NCI-H1694 treated with DMSO at 0.1 percent for 48 hours (cell line): ENCODE data around the gene GMDS.
"Not testable (repeated sequence)": the region's sequence is repeated elsewhere in the genome, so short reads cannot be mapped to it uniquely, and the experiment has no call there.

Source experiments
- DNase-seq: peaks from one replicate; lab custom pipeline; 2025; lab: John Stamatoyannopoulos, UW

Gene GMDS

DNA sequence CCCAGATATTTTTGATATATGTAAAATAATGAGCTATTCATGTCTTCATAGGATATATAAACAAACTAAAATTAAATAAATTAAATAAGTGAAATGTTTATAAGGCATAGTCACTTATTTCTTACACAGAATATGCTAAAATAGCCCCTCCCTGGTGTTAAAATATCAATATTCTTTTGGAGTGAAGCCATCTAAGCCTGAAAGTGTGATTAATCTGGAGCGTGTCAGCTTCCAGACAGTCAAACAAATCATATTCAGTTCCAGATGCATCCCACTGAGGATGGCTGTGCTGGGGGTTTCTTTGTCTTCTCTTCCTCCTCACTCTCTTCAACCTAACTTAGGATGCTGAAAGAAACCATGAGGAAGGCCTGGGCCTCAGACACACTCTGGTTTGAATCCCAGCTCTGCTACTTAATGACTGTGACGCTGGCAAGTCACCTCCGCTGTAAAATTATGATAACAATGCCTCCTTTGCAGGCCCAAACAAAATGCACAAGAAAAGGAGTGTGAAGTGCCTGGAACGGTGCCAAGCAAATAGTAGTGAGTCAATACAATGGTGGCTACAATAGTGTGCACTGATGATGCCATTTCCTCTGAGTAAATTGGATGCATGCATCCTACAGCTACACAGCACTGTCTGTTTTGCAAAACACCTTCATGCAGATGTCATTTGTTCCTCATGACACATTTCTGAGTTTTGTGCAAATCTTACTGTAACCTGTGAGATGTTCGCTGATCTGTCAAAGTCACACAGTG lies 474.3 kb downstream of the GMDS start:
- DNase-seq = no peak

DNA sequence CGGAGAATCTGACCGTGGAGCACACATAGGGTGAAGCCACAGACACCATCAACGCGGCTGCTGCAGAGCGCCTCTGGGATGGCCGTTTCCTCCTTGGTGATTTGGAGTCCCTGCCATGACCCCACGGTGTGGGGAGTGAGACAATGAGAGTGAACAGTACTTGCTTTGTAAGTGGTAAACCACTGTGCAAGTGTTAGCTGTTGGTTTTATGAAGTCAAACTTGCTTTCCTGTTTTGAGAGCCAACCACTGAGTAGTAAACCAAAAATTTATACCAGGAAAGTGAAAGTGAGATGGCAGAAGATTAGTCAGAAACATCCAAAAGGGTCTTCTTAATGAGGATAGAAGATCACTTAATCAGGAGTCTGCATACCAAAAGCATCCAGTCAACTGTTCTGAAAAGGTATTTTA lies 475.0 kb downstream of the GMDS start:
- no peak for DNase-seq

DNA sequence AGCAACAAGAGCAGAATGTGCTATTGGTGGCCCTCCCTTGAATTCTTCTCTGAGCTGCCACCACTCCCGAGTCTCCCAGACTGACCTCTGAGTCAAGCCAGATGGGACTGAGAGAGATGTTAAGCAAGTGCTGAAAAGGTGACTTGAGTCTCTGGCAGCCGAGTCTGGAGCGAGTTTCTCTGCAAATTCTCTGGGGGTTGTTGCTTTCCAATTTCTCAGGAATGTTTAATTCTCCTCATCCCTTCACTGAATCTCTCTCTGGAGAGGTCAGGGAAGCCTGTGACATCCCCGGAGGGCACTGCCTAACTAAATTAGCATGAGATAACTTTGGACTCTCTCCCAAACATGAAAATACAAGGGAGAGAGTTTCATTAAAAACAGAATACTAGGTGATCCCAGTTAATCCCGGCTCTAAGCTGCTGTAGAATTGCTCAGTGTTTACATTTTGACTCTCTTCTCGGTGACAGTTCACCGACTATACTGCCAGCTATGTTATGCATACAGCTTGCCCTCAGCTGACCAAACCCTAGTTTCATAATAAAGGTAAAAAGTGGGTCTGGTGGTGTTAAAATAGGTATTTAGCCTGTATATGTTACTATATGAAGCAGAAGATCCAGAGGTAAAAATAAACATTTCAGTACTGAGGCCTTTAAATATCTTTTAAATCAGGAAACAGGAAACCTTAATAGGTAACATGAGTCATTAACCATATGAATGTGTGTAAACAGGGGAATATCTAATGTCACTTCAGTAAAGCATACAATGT lies 477.7 kb downstream of the GMDS start:
- no peak for DNase-seq

DNA sequence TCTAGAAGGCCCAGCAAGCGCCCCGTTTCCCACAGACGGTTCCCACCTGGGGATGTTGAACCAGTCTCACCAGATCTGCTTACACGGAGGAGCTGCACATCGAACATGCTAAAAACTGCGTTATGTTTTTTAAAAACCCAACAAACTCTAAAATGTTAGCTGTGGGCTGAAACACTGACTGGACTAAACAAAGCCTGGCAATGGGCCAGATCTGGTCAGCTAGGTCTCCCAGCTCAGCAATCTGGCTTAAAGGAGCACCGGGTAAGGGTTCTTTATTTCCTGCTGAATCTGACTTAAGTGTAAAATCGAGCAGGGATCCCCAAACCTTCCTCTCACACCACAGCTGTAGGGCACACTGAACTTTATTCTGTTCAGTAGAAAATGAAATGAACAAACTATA lies 478.8 kb downstream of the GMDS start:
- no peak for DNase-seq

DNA sequence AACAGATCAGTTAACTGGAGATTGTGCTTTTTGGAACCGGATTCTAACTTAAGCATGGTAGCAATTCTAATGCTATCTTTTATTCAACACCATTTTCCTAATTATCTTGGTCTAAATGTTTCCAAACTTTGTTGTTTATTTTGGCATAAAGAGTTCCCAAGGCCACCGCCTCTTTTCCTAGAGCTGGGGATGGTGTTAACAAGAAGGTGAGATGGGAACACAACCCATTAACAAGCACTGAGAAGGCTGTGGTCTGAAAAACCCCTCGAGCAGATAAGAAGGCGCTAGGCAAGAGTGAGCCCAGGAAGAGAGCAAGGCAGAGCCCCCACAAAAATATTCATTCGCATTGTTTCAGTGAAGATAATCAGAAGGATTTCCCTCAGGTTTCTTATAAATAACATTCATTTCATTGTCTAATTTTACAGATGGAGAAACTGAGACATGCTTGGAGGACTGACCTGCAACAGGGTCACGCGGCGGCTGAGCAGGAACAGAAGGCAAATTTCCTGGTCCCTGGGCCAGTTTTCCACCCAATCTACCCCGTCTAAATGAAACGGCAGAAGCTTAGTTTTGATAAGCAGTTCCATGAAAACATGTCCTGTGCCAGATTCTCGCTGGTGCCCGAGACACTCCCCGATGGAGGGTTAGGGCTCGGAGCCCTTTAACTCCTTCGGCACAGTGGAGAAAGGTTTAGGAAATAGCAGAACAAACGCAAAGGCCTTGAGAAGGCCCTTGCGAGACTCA lies 480.1 kb downstream of the GMDS start:
- DNase-seq = no peak

DNA sequence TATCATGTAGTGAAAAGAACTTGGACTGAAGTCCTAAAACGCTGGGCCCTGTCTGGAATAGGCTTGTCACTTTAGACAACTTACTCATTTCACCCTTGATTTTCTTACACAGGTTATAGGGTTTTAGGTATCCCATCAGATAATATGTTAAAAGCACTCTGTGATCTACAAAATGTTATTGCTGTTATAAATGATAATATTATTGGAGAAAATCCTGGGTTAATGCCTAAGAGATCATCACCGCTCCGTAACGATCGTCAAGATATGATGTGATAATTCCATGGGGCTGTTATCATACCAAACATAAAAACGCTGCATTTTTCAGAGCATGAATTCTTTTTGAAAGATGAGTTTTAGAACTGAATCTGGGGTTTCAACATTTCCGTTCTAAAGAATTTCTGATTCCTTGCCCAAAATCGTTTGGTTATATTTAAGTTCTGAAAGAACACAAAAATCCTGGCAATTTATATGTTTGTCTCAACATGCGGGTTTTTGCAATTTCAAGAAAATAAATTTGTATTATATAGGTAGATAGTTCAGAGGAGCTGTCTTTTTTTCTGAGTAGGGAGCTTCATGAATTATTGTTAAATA lies 480.9 kb downstream of the GMDS start:
- DNase-seq = no peak

DNA sequence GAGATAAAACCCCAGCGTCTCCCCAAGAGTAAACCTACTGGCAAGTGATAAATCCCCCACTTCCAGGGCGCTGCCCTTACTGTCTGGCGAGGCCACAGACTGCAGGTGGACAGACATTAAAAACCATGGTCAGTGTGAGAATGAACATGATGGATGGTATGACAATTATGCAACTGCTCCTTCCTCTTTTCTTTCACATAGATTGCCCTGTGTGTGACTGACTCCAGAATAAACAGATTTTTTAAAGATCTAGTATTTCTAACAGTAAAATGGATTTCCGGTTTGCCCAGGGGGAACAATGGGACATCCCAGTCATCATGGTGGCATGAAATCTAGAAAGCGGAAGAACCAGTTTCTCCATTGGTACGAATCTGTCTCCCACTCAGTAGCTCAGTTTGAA lies 482.0 kb downstream of the GMDS start:
- DNase-seq = no peak

DNA sequence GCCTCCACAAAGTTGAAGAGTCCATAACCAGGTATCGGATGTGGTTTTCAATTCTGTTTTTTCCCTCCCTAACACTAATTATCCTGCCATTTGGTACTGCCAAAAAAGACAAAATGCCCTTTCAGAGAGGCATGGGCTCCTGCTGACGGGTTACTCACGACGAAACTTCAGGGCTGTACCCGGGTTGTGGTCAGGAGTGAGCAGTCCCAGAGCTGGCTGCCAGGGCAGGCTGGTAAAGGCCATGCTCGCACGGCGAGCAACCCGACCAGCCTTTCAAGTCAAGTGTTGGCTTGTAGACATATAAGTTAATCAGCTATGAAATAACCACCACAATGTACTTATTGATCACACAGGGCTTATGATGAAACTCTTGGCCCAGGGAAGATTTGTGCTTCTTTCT lies 483.2 kb downstream of the GMDS start:
- DNase-seq = no peak

DNA sequence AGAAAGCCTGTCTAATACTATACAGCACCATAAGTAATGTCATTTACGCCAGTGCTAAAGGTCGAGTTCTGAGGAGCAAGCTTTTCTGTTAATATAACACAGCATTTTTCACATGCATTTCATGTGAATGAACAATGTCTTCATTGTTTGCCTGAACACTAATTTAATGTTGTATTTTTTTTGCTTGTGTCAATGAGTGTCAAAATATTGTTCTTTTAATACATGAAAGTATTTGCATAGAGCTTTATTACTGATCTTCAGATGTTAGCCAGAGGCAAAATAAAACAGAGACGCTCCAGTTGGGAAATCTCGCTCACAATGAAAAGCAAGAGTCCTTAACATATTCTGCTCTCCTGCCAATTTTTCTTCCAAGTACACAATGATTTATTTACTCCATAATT lies 483.9 kb downstream of the GMDS start:
- DNase-seq = no peak

DNA sequence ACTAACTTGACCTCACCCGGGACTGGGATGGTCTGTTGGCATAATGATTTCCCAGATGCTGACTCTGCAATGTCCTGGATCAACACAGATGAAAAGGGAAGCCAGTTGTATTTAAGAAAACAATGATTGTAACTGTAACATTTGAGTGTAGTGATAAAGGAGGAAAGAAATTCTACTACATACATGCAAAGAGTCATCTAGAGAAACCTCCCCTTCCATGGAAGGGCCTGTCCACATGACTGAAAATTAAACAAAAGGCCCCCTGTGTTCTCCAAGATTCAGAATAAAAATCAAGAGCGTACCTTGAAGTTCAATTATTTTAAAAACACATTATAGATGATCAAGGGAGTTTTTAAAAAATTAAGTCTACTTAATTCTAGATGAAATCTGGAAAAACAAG lies 484.5 kb downstream of the GMDS start:
- DNase-seq = no peak

DNA sequence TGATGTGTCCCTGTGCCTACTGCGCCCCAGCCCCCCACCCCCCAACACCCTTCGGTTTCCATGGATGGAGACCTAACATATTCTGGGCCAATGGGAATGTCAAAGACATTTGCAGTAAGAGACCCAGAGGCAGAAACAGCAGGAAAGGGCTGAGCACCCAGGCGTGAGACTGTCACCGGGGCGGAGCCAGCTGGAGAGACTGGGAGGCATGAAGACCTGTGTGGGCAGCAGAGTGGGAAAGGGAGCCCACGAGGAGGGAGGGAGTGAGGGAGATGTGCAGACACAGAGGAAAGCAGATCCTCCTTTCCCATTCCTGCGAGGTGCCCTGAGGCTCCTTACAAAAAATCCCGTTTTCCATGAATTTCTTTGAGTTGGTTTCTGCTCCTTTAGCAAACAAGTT lies 485.5 kb downstream of the GMDS start:
- no peak for DNase-seq

DNA sequence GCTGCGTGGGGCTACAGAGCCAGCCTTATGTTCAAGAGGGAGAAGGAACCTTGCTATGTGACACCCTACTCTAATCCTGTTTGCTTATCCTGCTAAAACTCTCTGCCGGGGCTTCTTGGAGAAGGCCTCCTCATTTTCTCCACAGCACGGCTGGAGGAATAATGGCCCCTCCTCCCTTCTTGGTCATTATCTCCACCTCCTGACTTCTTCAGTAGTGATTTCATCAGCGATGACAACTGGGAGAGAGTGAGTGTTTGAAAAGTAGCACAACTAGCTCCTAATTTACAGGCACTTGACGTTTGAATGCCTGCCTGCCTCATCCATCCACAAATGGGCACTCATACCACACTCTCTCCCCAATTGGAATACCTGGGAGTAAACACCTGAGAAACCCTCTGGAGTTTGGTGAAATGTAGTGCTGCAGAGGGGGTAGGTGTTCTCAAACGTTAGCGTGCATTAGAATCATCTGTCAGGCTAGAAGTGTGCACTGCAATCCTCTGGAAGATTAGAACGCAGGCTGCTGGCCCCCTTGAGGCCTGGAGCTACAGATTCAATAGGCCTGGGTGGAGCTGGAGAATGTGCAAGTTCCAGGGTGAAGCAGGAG lies 487.2 kb downstream of the GMDS start:
- no peak for DNase-seq

DNA sequence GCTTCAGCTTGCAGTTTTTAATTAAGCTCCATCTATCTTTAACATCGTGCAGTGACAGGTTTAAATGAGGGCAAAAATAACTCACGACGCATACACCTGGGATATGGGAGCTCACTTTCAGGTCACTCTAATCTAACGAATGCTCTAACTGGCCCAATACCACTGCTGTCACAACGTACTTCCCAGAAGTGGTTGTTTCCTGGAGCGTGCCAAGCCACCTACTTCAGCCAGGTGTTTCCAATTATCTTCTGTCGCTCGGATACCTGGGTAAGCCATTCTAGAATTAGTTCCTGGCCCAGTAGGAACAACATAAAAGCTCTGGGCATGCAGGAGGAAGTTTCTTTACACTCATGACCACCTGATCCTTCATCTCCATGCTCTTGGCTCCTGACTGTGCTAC lies 488.3 kb downstream of the GMDS start:
- no peak for DNase-seq

DNA sequence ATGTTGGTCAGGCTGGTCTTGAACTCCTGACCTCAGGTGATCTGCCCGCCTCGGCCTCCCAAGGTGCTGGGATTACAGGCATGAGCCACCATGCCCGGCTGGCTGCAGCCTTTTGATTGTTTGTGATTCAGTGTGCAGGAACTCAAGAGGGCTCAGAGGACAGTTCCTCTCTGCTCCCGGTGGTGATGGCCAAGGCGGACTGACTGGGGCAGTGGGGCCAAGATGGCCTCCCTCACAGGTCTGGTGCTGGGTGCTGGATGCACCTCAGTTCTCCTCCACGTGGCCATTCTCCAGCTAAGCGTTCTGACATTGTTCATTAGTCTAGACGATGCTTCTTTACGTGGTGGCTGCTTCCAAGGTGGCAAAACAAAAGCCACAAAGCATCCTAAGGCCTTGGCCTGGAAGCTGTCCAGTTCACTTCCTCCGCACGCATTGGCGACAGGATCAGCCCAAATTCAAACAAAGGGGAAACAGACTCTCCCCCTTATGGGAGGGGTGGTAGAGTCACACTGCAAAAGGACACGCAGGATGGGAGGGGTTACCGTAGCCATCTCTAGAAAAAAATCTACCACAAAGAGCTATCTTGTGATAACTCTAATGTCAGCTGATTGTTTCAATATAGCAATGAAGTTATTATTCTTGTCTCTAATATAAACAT lies 488.8 kb downstream of the GMDS start:
- no peak for DNase-seq

DNA sequence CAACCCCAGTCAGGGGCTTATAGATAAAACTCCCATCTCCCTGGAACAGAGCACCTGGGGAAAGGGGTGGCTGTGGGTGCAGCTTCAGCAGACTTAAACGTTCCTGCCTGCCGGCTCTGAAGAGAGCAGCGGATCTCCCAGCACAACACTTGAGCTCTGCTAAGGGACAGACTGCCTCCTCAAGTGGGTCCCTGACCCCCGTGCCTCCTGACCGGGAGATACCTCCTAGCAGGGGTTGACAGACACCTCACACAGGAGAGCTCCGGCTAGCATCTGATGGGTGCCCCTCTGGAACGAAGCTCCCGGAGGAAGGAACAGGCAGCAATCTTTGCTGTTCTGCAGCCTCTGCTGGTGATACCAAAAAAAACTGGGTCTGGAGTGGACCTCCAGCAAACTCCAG lies 494.3 kb downstream of the GMDS start:
- not testable (repeated sequence) for DNase-seq

DNA sequence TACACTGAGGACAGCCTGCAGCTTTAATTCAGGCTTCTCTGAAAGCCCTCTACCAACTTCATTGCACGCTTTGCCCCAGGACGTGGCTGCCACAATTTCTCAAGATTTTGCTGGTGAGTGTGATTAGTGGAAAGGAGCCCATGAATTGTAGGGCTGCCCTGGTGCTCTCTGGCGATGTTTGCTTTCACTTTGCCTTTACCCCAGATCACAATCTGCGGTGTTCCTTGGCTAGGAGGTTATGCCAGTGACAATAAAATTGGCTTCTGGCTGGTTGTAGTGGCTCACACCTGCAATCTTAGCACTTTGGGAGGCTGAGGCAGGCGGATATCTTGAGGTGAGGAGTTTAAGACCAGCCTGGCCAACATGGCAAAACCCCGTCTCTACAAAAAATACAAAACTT lies 496.4 kb downstream of the GMDS start:
- no peak for DNase-seq

DNA sequence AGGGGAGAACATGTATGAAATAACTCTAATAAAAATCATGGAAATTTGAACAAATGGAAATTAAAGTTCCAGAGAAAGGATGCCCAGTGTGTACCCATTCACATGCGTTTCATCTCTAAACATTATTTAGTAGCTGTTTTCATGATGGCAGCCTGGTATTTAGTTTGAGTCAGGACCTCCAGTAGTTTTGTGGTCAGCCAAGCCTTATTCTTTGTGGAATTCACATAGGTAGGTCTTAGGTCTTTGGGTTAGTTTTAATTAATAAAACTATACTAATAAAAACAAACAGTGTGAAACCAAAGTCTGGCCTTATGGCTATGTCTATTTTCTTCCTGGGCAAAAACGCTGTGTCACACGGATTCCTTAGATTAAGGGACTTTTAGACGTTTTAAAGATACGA lies 497.9 kb downstream of the GMDS start:
- DNase-seq = no peak

DNA sequence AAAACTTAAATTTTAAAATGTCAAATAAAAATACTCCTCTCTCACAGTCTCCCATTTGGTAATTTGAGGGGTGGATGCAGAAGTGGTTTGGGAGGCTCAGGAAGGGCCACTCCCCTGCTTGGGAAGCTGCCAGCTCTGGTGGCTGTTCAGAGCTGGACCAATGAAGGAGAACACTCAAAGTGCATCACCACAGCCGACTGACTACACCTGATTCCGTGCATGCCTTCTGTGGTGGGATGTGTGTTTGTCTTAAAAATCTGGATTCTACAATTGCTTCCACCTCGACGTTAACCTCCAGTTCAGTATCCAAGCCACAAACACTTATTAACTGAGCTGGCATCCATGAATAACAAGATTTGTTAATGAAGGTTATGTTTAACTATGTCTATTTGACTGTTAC lies 498.4 kb downstream of the GMDS start:
- no peak for DNase-seq

DNA sequence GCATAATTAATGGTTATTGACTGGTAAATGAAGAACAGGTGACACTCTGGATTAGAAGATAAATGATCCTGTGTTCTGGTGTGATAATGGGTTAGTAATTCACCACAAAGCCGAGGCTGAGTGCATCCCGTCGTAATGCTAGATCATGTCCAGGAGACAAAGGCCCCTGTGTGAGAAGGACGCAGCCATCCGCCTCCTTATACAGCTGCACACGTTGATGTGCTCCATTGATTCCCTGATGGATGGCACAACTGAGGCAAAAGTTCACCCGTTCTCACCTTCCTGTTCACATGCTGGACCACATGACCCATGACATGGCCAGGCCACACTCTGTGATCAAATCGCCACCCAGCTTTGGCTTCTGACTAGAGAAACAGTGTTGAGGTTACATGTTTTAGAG lies 499.6 kb downstream of the GMDS start:
- DNase-seq = no peak

DNA sequence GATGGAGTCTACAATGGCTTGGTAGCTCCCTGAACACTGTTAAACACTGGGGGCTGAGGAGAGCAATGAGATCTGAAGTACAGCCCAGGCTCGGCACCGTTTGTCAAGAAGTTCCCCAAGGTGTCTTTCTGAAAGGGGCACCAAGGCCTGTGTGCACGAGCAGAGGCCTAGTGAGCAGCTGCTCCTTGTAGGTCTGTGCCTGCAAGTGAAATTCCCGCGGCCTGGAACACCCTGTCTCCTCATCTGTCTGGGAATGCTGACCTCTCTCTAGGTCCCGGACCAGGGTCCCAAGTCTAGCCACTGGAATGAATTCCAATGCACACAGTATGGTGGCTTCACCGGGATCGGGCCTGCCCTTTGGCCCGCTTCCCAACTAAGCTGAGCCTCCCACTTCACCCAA lies 500.9 kb downstream of the GMDS start:
- no peak for DNase-seq

DNA sequence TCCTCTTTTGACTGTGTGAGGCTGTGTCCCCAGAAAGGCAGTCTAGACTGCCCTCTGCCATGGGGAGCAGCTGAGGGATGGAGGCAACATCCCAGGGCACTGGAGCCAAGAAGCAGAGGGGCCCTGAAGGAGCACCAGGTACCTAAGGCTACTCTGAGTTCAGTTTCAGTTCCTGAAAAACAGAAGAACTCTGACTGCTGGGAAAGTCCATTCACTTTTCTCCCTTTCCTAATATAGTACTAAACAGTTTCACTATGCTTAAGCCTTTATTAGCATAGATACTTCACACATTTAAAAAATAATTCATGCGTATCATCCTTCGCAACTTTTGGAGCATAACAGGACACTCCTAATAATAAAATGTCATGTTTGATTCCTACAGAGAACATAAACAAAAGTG lies 505.7 kb downstream of the GMDS start:
- DNase-seq = no peak

DNA sequence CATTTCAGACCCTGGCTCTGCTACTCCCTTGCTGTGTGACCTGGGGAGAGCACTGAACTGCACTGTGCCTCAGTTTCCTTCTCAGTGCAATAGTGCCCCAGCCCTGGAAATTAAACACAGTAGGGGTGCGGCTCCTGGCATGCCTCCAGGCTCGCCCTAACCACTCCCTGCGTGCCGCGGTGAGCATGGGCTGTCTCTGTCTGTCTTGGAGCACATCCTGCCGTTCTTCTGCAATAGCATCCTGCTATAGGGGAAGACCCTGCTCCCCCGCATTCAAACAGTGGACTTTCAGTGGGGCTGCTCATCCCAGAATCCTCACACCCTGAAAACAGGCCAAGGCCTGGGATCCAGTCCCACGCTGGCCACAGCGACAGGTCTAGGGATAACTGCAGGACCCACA lies 506.2 kb downstream of the GMDS start:
- DNase-seq = no peak
